Astrocyte (in vitro differentiated cells and primary cell): ENCODE results near the gene TMEM154. TPM values are rescaled to one million over a fixed set of nuclear protein-coding genes. Genes with fewer than 3 reads are reported as not detected.

ENCODE experiments used
- total RNA-seq: library from RNA; stranded (reverse); gene quantifications from 2 replicates; pipeline ENCODE4 v1.2.1, GENCODE V29; 2021

TMEM154 gene
- total RNA-seq, 1 donor from 2014 or later: 13.2 TPM

Other genes with a start within 250 kb of the TMEM154 start
- 34.7 and 42.5 TPM in 2 replicates for gene FBXW7, start 143.9 kb downstream of the TMEM154 start, total RNA-seq
- gene TIGD4, start 99.7 kb upstream of the TMEM154 start, total RNA-seq: 0.23 and 0.31 TPM in 2 replicates
- 30.6 and 30.7 TPM in 2 replicates for gene ARFIP1, start 100.0 kb upstream of the TMEM154 start, total RNA-seq